GM21576 (cell line): ENCODE data around the gene KRTAP5-11.
"Not testable (repeated sequence)": the region's sequence is repeated elsewhere in the genome, so short reads cannot be mapped to it uniquely, and the experiment has no call there.

Experiments
- ATAC-seq: cut with Tn5 transposase; IDR thresholded peaks from one replicate; pipeline ENCODE4 v1.9.1; 2021; ENCODE audit warnings: mild to moderate bottlenecking, moderate library complexity; ENCODE audit not compliant: unreplicated experiment

Gene KRTAP5-11

DNA sequence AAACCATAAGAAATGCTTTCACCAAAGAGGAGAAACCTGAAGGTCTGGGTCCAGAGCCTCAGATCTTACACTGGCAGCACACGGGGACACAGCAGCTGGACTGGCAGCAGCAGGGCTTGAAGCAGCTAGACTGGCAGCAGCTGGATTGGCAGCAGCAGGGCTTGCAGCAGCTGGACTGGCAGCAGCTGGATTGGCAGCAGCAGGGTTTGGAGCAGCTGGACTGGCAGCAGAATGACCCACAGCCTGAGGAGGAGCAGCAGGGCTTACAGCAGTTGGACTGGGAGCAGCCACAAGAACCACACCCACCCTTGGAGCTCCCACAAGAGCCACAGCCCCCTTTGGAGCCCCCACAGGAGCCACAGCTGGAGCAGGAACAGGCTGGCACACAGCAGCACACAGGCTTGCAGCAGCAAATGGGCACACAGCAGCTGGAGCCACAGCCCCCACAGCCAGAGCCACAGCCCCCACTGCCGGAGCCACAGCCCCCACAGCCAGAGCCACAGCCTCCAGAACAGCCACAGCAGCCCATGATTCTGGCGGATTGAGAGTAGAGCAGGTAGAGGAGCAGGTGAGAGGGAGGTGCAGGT, at the start of gene KRTAP5-11:
Gene KRTAP5-11 (minus strand): TSS at position 567 of the 587 bp plus-strand sequence. CDS start 38 bp downstream, at position 529.
- no peak for ATAC-seq

- ATAC-seq: not testable (repeated sequence)
Measured at GRCh38 chr11:71631551-71631950, 48.9 kb upstream of the KRTAP5-11 start.

GRCh38 chr11:71630071-71630470, 47.4 kb upstream of the KRTAP5-11 start:
- ATAC-seq: not testable (repeated sequence)

- ATAC-seq: not testable (repeated sequence)
Measured at GRCh38 chr11:71628943-71629342, 46.3 kb upstream of the KRTAP5-11 start.

DNA sequence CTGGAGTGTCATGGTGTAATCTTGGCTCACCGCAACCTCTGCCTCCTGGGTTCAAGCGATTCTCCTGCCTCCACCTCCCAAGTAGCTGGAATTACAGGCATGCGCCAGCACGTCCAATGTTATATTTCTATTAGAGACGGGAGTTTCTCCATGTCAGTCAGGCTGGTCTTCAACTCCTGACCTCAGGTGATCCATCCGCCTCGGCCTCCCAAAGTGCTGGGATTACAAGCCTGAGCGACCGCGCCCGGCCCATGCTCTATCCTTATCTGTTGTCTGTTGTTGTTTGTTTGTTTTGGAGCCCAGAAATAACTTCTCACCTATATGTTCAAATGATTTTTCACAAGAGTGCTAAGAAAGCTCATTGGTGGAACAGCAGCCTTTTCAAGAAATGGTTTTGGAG, 40.6 kb upstream of the KRTAP5-11 start:
- not testable (repeated sequence) for ATAC-seq

GRCh38 chr11:71622561-71622960, 39.9 kb upstream of the KRTAP5-11 start:
- not testable (repeated sequence) for ATAC-seq

- not testable (repeated sequence) for ATAC-seq
Measured at GRCh38 chr11:71615003-71615402, 32.3 kb upstream of the KRTAP5-11 start.

GRCh38 chr11:71614366-71614917, 31.8 kb upstream of the KRTAP5-11 start:
- ATAC-seq: not testable (repeated sequence)

DNA sequence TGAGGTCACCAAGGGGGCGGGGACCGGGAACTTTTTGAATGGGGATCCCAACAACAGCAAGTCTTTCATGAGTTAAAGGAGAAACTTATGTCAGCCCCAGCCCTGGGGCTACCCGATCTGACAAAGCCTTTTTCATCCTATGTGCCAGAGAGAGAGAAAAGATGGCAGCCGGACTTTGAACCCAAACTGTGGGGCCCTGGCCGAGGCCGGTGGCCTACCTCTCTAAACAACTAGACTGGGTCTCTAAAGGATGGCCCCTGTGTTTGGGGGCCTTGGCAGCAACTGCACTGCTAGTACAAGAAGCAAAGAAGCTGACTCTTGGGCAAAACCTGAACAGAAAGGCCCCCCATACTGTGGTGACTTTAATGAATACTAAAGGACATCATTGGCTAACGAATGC, 31.3 kb upstream of the KRTAP5-11 start:
- ATAC-seq: not testable (repeated sequence)

GRCh38 chr11:71611218-71611910, 28.7 kb upstream of the KRTAP5-11 start:
- ATAC-seq: not testable (repeated sequence)

- not testable (repeated sequence) for ATAC-seq
Measured at GRCh38 chr11:71608272-71608671, 25.6 kb upstream of the KRTAP5-11 start.

DNA sequence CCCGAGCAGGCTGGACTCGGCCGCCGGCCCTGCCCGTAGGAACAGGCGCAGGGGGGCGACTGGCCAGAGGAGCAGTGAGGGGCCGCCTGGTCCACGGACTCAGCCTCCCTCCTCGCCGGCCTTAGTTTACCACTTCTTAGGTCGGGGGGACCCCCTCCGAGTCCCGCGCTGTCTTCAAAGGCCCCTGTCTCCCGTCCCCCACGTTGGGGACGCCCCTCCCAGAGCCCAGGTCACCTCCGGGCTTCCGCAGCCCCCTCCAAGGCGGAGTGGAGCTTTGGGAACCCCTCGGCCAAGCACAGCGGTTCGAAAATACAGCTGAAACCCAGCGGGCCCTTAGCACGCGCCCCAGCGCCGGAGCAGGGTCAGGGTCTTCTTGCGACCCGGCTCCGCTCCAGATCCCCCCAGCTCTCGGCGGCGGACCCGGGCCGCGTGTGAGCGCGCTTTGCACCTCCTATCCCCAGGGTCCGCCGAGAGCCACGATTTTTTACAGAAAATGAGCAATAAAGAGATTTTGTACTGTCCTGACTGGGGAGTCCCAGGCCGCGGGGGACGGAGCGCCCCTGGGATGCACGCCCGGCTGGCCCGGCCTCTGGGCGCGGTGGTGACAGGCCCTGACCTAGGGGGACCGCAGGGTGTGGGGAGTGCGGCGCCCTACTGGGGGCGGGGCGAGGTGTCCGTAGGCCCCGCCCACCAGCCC, 25.0 kb upstream of the KRTAP5-11 start:
- not testable (repeated sequence) for ATAC-seq

DNA sequence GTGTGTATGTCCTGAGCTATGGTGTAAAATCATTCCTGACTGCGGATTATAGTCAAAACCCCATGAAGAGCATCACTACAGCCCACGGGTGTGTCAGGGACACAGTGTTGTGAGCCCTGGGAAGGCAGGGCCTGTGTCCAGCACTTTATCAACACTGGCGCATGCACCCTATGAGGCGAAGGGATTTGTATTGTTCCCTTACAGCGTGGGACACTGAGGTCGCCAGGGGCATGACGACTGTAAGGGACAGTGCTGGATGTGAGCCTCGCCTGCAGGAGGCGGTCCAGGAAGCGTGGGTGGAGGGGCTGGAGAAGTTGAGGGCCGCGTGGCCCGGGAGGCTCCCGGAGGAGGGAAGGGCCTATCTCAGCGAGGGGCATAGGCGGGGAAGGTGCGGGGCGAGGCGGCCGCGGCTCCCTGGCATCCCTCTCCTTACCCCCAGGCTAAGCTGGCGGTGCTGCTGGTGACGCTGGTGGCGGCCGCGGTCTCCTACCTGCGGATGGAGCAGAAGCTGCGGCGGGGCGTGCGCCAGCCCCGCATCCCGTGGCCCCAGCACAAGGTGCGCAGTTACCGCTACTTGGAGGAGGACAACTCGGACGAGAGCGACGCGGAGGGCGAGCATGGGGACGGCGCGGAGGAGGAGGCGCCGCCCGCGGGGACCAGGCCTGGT, 24.3 kb upstream of the KRTAP5-11 start:
- ATAC-seq: not testable (repeated sequence)

DNA sequence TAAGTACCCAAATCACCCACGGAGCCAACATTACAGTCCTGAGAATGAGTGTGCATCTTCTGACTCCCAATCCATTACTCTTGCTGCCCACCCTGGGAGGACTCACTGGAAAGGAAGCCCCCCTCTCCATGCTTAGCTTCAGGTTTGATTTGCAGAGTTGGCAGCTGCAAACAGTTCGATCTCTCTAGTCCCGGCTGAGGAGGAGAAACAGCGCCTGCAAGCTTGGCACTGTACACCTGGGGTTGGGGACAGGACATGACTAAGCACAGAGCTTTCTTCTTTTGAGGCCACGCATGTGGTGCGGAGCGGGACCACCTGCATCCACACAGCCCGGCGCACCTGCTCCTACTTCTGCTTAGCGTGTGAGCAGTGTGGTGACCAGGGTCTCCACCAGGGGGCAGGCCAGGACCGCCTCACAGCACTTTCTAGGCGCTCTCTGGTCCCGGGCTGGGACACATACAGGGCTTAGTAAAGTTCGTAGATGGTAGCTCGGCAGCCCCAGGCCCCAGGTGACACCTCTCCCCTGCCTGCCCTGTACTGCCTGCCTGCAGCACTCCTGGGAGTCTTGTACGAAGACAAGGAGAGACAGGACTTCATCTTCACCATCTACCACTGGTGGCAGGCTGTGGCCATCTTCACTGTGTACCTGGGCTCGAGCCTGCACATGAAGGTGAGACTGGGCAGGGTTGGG, 22.3 kb upstream of the KRTAP5-11 start:
- ATAC-seq: not testable (repeated sequence)

DNA sequence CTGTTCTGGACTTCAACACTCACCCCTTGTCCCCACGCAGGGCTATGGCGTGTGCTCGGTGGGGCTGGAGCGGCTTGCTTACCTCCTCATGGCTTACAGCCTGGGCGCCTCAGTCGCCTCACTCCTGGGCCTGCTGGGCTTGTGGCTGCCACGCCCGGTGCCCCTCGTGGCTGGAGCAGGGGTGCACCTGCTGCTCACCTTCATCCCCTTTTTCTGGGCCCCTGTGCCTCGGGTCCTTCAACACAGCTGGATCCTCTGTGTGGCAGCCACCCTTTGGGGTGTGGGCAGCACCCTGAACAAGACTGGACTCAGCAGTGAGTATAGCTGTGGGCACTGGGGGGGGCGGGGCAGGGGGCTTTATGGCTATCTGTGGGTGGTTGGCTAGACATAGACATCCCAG, 20.5 kb upstream of the KRTAP5-11 start:
- ATAC-seq: not testable (repeated sequence)

- ATAC-seq: not testable (repeated sequence)
Measured at GRCh38 chr11:71589546-71589920, 6.9 kb upstream of the KRTAP5-11 start.

DNA sequence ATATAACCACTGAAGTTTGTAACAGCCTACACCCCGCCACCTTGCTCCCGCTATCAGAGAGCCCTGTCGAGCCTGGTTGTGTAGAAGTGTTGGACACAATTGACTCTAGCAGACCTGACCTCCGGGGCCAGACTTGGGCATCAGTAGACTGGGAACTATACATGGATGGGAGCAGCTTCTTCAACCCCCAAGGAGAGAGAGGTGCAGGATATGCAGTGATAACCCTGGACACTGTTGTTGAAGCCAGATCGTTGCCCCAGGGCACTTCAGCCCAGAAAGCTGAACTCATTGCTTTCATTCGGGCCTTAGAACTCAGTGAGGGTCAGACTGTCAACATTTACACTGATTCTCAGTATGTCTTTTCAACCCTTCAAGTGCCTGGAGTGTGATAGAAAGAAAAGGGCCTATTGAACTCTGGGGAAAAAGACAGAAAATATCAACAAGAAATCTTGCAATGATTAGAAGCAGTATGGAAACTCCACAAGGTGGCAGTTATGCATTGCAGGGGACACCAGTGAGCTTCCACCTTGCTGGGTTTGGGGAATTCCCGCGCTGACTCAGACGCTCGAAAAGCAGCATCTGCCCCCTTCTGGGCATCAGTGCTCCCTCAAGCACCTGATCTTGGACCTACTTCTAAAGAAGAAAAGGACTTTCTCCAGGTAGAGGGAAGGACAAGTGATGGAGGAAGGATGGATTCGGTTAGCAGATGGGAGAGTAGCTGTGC, 6.3 kb upstream of the KRTAP5-11 start:
- not testable (repeated sequence) for ATAC-seq

DNA sequence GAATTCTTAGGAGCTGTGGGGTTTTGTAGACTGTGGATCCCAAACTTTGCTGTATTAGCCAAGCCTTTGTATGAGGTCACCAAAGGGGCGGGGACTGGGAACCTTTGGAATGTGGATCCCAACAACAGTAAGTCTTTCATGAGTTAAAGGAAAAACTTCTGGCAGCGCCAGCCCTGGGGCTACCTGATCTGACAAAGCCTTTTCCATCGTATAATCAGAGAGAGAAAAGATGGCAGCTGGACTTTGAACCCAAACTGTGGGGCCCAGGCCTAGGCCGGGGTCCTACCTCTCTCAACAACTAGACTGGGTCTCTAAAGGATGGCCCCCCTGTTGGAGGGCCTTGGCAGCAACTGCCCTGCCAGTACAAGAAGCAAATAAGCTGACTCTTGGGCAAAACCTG, 5.6 kb upstream of the KRTAP5-11 start:
- not testable (repeated sequence) for ATAC-seq

DNA sequence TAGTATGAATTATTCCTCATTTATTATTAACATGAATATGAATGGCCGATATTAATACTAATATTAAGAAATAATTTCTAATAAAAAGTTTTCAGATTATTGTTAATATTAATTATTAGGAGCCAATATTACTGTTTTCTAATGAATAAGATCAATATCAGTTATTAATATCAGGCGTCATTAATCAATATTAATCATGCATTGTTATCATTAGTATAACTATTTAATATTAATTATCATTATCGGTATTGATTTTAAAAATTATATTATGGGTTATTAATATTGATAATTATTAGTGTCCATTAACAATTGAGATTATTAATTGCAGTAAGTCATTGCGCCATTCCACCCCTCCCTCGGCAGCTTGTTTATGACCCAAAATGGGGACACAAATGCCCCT, 3.0 kb upstream of the KRTAP5-11 start:
- ATAC-seq: not testable (repeated sequence)

DNA sequence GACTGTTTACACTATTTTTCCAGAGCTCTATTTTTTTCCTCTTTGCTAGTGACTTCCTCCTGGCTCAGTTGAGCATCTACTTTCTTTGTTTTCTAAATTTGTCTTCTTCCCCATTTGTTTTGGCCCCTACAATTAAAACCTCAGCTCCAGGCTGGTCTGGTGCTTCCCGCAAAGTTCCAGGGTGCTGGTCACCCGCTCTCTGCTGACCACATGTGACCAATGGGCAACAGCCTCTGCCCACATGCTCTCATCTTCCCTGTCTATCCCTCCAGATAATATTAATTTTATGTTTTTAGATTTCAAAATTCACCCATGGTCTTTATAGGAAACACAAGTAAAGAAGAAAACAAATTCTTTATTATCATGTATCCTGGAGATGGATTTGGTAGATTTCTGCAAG, 294 bp upstream of the KRTAP5-11 start:
- not testable (repeated sequence) for ATAC-seq
